HG03097 (cell line): ENCODE data around the gene VENTX.

Experiments
- ATAC-seq: cut with Tn5 transposase; IDR thresholded peaks from one replicate; pipeline ENCODE4 v1.9.1; 2021; ENCODE audit not compliant: unreplicated experiment, low FRiP score

The VENTX gene

DNA sequence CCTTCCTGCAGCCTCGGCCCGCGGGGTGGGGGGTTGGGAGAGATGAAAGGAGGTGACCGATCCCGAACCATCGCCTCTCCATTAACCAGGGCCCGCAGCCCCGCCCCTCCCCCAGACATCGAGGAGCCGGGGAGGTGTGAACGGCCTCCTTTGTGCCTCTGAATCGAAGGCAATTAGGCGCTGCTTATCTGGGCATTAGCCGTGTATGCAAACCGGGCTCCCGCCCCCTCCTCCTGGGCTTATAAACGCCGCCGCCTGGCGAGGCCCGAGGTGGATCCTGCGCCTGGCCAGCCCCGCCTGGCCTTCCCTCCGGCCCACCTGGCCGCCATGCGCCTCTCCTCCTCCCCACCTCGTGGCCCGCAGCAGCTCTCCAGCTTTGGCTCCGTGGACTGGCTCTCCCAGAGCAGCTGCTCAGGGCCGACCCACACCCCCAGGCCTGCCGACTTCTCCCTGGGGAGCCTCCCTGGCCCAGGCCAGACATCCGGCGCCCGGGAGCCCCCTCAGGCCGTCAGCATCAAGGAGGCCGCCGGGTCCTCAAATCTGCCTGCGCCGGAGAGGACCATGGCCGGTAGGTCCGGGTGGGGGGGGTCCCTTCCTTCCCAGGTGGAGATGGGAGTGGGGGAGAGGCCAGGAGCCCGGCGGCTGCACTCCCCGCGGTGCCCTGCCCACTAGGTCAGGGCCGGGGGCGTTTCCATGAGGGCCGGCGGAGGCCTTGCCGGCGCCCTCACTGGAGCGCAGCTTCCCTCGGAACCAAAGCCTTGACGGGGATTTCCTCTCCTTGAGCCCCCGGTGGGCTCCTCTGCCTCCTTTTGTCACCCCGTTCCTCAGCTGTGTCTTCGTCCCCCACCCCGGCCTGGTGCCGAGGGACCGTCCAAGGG, at the start of gene VENTX:
VENTX (plus strand) TSS at position 268 of the 878 bp plus-strand sequence; CDS start at position 328, 60 bp downstream.
- ATAC-seq = no peak

DNA sequence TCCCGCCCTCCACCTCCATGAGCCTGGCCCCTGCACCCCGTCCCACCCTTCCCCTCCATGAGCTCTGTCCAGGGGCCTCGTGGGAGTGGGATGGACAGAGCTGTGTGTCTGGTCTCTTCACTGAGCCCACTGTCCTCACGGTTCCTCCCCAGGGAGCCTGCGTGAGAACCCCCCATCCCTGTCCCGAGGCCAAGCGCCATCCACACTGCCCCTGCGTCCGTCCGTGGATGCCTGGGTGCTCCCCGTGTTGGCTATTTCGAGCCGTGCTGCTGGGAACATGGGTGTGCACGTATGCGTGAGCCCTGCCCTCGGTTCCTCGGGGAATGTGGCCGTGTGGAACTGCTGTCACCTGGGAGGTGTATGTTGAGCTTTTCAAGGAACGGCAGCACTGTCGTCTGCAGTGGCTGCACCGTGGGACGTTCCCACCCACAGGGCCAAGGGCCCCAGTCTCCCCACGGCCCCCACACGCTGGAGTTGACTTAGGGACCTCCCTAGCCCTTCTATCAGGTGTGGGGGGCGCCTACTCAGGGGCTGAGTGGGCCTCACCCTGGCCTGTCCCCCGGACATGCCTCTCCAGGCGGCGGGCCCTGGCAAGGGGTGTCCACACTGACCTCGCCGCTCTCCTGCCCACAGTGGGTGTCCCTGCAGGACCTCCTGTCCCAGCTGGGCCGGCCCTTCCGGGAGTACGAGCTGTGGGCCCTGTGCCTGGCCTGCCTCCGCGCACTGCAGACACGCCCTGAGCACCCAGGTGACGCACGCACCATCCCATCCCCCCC, 49.6 kb upstream of the VENTX start:
- no peak for ATAC-seq

- ATAC-seq = no peak
Observed at GRCh38 chr10:133189256-133189655, 48.4 kb upstream of the VENTX start.

DNA sequence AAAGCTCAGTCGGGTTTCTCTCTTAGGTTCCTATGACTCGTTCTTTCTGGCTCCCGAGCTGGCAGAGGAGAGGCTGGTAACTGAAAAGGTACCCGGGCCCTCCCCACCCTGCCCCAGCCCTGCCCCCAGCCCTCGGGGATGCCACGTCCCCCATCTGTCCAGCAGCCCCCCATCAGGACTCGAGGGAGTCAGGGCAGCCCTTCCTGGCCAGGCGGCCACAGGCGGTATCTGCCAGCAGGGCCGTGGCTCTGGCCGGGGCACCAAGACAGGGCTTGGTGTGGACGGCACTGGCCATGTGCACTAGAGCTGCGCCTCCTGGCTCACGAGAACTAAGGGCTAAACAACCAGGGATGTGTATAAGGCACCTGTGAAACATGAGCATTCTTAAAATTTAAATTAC, 47.9 kb upstream of the VENTX start:
- no peak for ATAC-seq

- no peak for ATAC-seq
Observed at GRCh38 chr10:133190225-133190624, 47.4 kb upstream of the VENTX start.

DNA sequence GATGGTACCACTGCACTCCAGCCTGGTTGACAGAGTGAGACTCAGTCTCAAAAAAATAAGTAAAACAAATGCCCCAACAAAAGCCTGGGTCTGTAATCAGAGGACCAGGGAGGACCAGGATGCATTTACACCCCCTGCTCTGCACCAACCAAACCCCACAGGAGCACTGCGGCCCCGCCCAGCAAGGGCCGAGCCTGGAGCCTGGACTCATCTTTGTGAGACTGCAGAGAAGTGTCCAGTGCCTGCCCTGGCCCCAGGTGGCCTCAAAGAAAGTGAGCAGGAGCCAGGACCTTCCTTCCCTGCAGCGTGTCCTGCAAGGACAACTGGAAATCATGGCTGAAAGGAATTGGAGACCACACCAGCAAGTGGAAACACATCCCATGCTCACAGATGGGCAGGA, 46.0 kb upstream of the VENTX start:
- no peak for ATAC-seq

DNA sequence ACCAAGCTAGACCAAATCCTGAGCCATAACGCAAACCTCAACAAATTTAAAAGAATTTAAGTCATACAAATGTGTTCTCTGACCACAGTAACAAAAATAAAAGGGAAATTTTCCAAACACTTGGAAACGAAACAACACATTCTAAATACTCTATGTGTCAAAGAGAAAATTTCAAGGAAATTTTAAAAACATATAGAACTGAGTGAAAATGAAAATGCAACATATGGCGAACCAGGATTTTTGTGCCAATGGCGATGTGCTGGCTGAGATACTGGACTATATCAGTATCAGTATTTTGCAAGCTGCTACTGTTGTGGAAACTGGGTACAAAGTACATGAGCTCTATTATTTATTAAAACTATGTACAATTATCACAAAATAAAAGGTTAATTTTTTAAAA, 43.5 kb upstream of the VENTX start:
- no peak for ATAC-seq

DNA sequence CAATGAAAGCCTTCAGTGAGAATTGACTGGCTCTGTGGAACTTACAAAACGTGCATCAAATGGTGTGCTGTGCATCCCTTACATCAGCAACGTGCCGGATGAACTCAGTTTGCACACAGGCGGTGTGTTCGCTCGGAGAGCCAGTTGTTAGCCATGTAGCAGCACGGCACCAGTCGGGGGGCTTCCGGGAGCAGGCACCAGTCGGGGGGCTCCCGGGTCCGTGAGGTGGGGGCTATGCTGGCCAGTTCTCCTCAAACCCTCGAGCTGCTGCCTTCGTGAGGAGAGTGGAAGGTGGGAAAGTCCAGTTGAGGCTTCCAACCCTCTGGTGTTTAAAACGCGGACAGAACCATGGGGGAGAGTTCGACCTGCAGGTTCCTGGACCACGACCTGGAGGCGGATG, 42.6 kb upstream of the VENTX start:
- ATAC-seq = no peak

- ATAC-seq = no peak
Observed at GRCh38 chr10:133195611-133196010, 42.0 kb upstream of the VENTX start.

- no peak for ATAC-seq
Observed at GRCh38 chr10:133196221-133196915, 41.3 kb upstream of the VENTX start.

- ATAC-seq = no peak
Observed at GRCh38 chr10:133196936-133197758, 40.5 kb upstream of the VENTX start.

DNA sequence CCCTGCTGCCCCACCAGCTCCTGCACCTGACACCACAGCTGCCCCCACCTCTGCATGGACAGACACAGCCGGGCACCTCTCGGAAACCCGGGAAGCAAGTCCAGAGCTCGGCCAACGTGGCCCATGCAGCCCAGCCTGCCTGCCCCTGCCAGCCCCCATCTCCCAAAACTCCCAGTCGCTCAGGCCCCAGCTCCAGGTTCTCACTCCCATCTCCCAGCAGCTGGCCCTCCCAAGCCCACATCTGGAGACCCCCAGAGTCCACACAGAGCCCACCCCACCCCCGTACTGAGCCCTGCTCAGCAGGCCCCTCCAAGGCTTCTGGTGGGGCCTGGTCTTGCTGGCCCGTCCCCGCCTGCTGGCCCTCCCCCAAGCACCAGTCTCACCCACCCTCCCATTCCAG, 39.9 kb upstream of the VENTX start:
- ATAC-seq = no peak

DNA sequence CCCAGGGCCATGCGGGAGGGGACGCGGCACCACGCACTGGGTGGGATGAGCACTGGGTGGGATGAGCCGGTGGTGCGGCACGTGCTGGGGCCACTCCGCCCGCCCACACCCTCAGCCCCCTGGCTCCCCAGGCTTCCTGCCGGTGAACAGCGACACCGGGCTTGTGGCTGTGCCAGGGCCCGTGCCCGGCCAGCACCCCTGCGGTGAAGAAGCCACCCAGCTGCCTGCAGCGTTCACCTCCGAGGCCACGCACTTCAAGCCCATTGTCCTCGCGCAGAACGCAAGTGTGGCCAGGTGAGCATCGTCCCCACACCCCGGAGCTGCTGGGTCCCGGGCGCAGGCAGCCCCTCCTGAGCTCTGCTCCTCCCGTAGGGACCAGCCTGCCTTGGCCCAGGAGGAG, 39.4 kb upstream of the VENTX start:
- no peak for ATAC-seq

DNA sequence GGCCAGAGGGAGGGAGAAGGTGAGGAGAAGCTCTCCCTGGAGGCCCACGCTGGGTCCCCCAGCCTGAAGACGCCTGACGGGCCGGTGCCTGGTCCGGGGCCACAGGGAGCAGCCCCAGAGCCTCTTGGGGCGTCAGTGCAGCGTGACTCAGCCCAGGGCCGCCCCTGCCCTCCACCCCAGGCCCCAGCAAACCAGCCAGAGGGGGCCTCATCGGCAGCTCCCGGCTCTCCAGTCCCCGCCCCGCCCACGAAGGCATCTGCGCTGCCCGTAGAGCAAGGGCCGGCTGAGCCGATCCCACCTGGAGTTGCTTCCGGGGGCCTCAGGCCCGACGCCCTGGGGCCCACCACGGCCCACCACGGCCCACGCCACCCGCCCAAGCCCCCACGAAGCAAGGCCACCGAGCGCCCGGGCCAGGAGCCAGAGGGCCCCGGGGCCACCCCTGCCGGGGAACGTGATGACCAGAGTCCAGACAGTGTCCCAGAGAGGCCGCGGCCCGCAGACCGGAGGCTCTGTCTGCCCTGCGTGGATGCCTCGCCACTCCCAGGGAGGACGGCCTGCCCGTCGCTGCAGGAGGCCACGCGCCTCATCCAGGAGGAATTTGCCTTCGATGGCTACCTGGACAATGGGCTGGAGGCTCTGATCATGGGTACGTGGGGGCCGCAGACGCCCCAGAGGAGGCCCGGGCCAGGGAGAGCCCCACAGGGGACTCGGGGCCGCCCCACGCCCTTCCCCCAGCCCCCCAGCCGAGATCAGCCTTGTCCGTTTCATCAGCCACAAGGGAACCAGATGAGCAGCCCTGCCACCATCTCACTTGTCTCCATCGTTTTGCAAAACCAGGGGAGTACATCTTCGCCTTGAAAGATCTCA, 38.8 kb upstream of the VENTX start:
- ATAC-seq = no peak

- ATAC-seq = no peak
Observed at GRCh38 chr10:133199488-133199885, 38.2 kb upstream of the VENTX start.

DNA sequence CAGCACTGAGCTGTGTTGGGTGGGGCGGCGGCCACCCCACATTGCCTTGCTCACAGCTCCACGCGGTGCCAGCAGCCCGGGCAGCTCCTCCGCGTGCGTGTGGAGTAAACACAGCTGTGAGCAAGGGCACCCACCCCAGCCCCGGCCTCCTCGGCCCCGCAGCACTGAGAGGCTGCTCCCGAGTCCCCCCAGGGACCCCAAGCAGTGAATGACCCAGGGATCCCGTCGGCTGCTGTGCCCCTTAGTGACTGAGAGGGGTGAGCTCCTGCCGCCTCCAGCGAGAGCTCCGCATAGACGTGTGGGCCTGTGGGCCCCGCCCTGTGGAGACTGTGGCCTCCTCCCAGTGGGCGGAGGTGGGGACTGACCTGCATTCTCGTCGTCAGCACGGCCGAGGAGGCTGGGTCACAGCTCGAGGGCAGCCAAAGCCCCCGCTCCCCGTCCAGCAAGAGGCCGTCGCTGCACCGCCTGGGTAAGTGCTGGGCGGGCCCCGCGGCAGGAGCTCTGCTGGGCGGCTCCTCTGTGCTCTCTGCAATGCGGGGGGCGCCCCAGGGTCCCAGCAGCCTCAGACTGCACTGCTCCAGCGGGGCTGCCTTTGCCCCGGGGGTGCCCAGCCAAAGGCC, 37.6 kb upstream of the VENTX start:
- no peak for ATAC-seq

GRCh38 chr10:133200621-133201031, 37.0 kb upstream of the VENTX start:
- ATAC-seq = no peak

GRCh38 chr10:133201151-133201947, 36.3 kb upstream of the VENTX start:
- no peak for ATAC-seq
